ENCODE results near the gene TP53TG5. TPM values are rescaled to one million over a fixed set of nuclear protein-coding genes. Genes with fewer than 3 reads are reported as not detected.

TP53TG5 gene
- total RNA-seq, 4 donors from 2014 or later = not detected

- DNase-seq = no peak
- H3K9me3 ChIP-seq = no peaks in the 10 kb centered on the region
- H3K27me3 ChIP-seq = no peaks in the 10 kb centered on the region
- no peak for TF ChIP-seq POLR2A (IDR thresholded peaks at IDR 0.05)
- no peak for TF ChIP-seq CTCF (IDR thresholded peaks at IDR 0.05)
- 91 to 92% methylated on average over 8 of the region's 8 CpGs for WGBS, 2 donors
- peak overlapping the region; percentile 28 to 90 (median 80) for H3K27ac ChIP-seq
- intact Hi-C loops (cut with DNase I) = no loop called here
- peaks cover 16 to 71% (median 43%) of the 10 kb centered on the region in 3 donors for H3K36me3 ChIP-seq
- peaks cover 23 to 48% (median 23%) of the 10 kb centered on the region in 3 donors for H3K4me1 ChIP-seq
- H3K4me3 ChIP-seq = no peak overlapping the region
These were observed 42.0 kb upstream of the TP53TG5 start for GRCh38 chr20:45420125-45420524.

- H3K36me3 ChIP-seq = peaks cover 14 to 65% (median 38%) of the 10 kb centered on the region in 3 donors
- TF ChIP-seq POLR2A (IDR thresholded peaks at IDR 0.05) = no peak
- no peak for TF ChIP-seq CTCF (IDR thresholded peaks at IDR 0.05)
- no peaks in the 10 kb centered on the region for H3K9me3 ChIP-seq
- H3K27ac ChIP-seq = peak overlapping the region; percentile 58 to 90 (median 80)
- no peaks in the 10 kb centered on the region for H3K27me3 ChIP-seq
- intact Hi-C loops (cut with DNase I) = no loop called here
- 17 to 43% methylated on average over 4 to 10 of the region's 17 CpGs for WGBS, 2 donors
- H3K4me3 ChIP-seq = no peak overlapping the region
- H3K4me1 ChIP-seq = peaks cover 23 to 49% (median 23%) of the 10 kb centered on the region in 3 donors
- DNase-seq = no peak
These were observed 41.3 kb upstream of the TP53TG5 start for GRCh38 chr20:45419188-45420091.

GRCh38 chr20:45416917-45417316 is 38.8 kb upstream of the TP53TG5 start:
- Histone ChIP-seq H3K9me3 (no peaks in the 10 kb centered on the region), H3K27ac (peak overlapping the region in 3 of 4 donors; percentile 86 to 90 (median 87)), H3K4me1 (peaks cover 23 to 49% (median 23%) of the 10 kb centered on the region in 3 donors), H3K27me3 (no peaks in the 10 kb centered on the region), H3K4me3 (peak overlapping the region; percentile 70 to 98 (median 86)), H3K36me3 (peaks cover 7 to 47% (median 18%) of the 10 kb centered on the region in 3 donors)
- DNase-seq = no peak
- intact Hi-C loops (cut with DNase I) = no loop called here
- TF ChIP-seq POLR2A (IDR thresholded peaks at IDR 0.05) (no peak), CTCF (IDR thresholded peaks at IDR 0.05) (no peak)
- WGBS, 2 donors = 60 to 66% methylated on average over 2 of the region's 2 CpGs

- intact Hi-C loops (cut with DNase I) = no loop called here
- DNase-seq = peak; percentile 32
- 0 to 1% methylated on average over 10 to 11 of the region's 52 CpGs for WGBS, 2 donors
These were observed 37.9 kb upstream of the TP53TG5 start, which contains the start of gene PIGT for GRCh38 chr20:45415822-45416637. PIGT (plus strand) TSS chr20:45416141; CDS start chr20:45416157, 16 bp downstream.

More at GRCh38 chr20:45415822-45416637, 37.9 kb upstream of the TP53TG5 start, which contains the start of gene PIGT:
- TF ChIP-seq CTCF (IDR thresholded peaks at IDR 0.05) (no peak), POLR2A (IDR thresholded peaks at IDR 0.05) (peak in 2 of 4 donors; percentile 84 to 86)
- Histone ChIP-seq H3K36me3 (peaks cover under 1 to 47% (median 9%) of the 10 kb centered on the region in 3 donors), H3K4me3 (peak within 1 kb of the TSS; percentile 70 to 98 (median 86)), H3K4me1 (peaks cover 23 to 49% (median 23%) of the 10 kb centered on the region in 3 donors), H3K9me3 (no peaks in the 10 kb centered on the region), H3K27ac (peak within 1 kb of the TSS; percentile 80 to 90 (median 86)), H3K27me3 (no peaks in the 10 kb centered on the region)

All from esophagus squamous epithelium (tissue), 5 donors.